Neural crest cell (in vitro differentiated cells): ENCODE data around the gene PDE11A. TPM values are rescaled to one million over a fixed set of nuclear protein-coding genes. Genes with fewer than 3 reads are reported as not detected.

Experiments
- DNase-seq: peaks from one replicate; pipeline ENCODE4 v3.0.0; 2021; ENCODE audit warnings: low read depth, mixed read lengths, low spot score
- H3K27ac Mint-ChIP-seq: one replicate; pipeline ENCODE4 v1.8.0; 2021; ENCODE audit warnings: mild to moderate bottlenecking, mixed read lengths; ENCODE audit not compliant: unreplicated experiment
- H3K27me3 Mint-ChIP-seq: 2 replicates; pipeline ENCODE4 v1.8.0; 2021; ENCODE audit warnings: low read depth, mild to moderate bottlenecking, mixed read lengths
- H3K36me3 Mint-ChIP-seq: 2 replicates; pipeline ENCODE4 v1.8.0; 2021; ENCODE audit warnings: low read depth, mild to moderate bottlenecking, mixed read lengths
- H3K4me1 Mint-ChIP-seq: 2 replicates; pipeline ENCODE4 v1.8.0; 2021; ENCODE audit warnings: mixed read lengths
- H3K4me3 Mint-ChIP-seq: one replicate; pipeline ENCODE4 v1.8.0; 2021; ENCODE audit warnings: mild to moderate bottlenecking, mixed read lengths
- H3K9me3 Mint-ChIP-seq: 2 replicates; pipeline ENCODE4 v1.8.0; 2021; ENCODE audit warnings: mixed read lengths
- CTCF ChIP-seq: fragments of 200-600 bp; sonication (generic); conservative IDR thresholded peaks from 2 replicates; pipeline ENCODE4 v1.5.0; 2021; ENCODE audit warnings: antibody characterized with exemption, mild to moderate bottlenecking
- total RNA-seq: library from RNA; stranded (reverse); gene quantifications from 2 replicates; pipeline ENCODE4 v1.2.1, GENCODE V29; 2021

PDE11A gene
- total RNA-seq, 1 donor from 2014 or later: 0.28 TPM

GRCh38 chr2:177830881-177831386 is 241.6 kb downstream of the PDE11A start:
- no peak overlapping the region for H3K4me3 Mint-ChIP-seq
- H3K4me1 Mint-ChIP-seq: no peaks in the 10 kb centered on the region

GRCh38 chr2:177828557-177828956 is 244.0 kb downstream of the PDE11A start:
- no peaks in the 10 kb centered on the region for H3K36me3 Mint-ChIP-seq
- TF ChIP-seq CTCF: no peak
- peaks cover 1% of the 10 kb centered on the region for H3K9me3 Mint-ChIP-seq

More at GRCh38 chr2:177830881-177831386, 241.6 kb downstream of the PDE11A start:
- Mint-ChIP-seq H3K36me3 (no peaks in the 10 kb centered on the region), H3K9me3 (peaks cover 2% of the 10 kb centered on the region), H3K27ac (no peak overlapping the region), H3K27me3 (no peaks in the 10 kb centered on the region)
- DNase-seq: no peak
- no peak for TF ChIP-seq CTCF

GRCh38 chr2:177826897-177827296 is 245.7 kb downstream of the PDE11A start:
- H3K27me3 Mint-ChIP-seq: no peaks in the 10 kb centered on the region

More at GRCh38 chr2:177828557-177828956, 244.0 kb downstream of the PDE11A start:
- no peak overlapping the region for H3K27ac Mint-ChIP-seq
- H3K4me1 Mint-ChIP-seq: no peaks in the 10 kb centered on the region
- no peak overlapping the region for H3K4me3 Mint-ChIP-seq
- no peaks in the 10 kb centered on the region for H3K27me3 Mint-ChIP-seq
- no peak for DNase-seq

GRCh38 chr2:177822941-177823340 is 249.6 kb downstream of the PDE11A start:
- Mint-ChIP-seq H3K27ac (no peak overlapping the region), H3K9me3 (no peaks in the 10 kb centered on the region), H3K36me3 (no peaks in the 10 kb centered on the region), H3K27me3 (no peaks in the 10 kb centered on the region), H3K4me3 (no peak overlapping the region), H3K4me1 (no peaks in the 10 kb centered on the region)
- DNase-seq: no peak
- TF ChIP-seq CTCF: no peak

More at GRCh38 chr2:177826897-177827296, 245.7 kb downstream of the PDE11A start:
- Mint-ChIP-seq H3K4me1 (no peaks in the 10 kb centered on the region), H3K4me3 (no peak overlapping the region), H3K9me3 (no peaks in the 10 kb centered on the region), H3K27ac (no peak overlapping the region), H3K36me3 (no peaks in the 10 kb centered on the region)
- DNase-seq: no peak
- no peak for TF ChIP-seq CTCF

- Mint-ChIP-seq H3K36me3 (no peaks in the 10 kb centered on the region), H3K9me3 (peaks cover 3% of the 10 kb centered on the region), H3K27me3 (peaks cover 3% of the 10 kb centered on the region), H3K27ac (no peak overlapping the region), H3K4me1 (no peaks in the 10 kb centered on the region), H3K4me3 (no peak overlapping the region)
- no peak for TF ChIP-seq CTCF
- DNase-seq: no peak
These were observed 254.2 kb downstream of the PDE11A start for GRCh38 chr2:177818412-177818811.
